ENCODE data around the gene DPEP2NB. TPM values are rescaled to one million over a fixed set of nuclear protein-coding genes. Genes with fewer than 3 reads are reported as not detected.
A peak's percentile ranks its signal among the peaks of the same experiment; 100 is the strongest.
"Not testable (repeated sequence)": the region's sequence is repeated elsewhere in the genome, so short reads cannot be mapped to it uniquely, and the experiment has no call there.

Gene DPEP2NB
- polyA plus RNA-seq (2013, experiment 1 of 2; ENCODE audit: insufficient read length) = not detected
- not detected for polyA plus RNA-seq (2013, experiment 2 of 2; ENCODE audit: insufficient read length)

GRCh38 chr16:68015681-68016080 lies at the start of gene DPEP2NB:
TSS of gene DPEP2NB (minus strand) at chr16:68015911. CDS start at chr16:68015770, 141 bp downstream.
- DNase-seq = no peak

- DNase-seq = peak; percentile 74
Measured at GRCh38 chr16:68064791-68065365, 49.2 kb upstream of the DPEP2NB start.

GRCh38 chr16:68062910-68063393 lies 47.2 kb upstream of the DPEP2NB start:
- no peak for DNase-seq

- no peak for DNase-seq
Measured at GRCh38 chr16:68061396-68061795, 45.7 kb upstream of the DPEP2NB start.

GRCh38 chr16:68059804-68060203 lies 44.1 kb upstream of the DPEP2NB start:
- DNase-seq = no peak

GRCh38 chr16:68055395-68055794 lies 39.7 kb upstream of the DPEP2NB start:
- no peak for DNase-seq

- no peak for DNase-seq
Measured at GRCh38 chr16:68049449-68049848, 33.7 kb upstream of the DPEP2NB start.

- DNase-seq = no peak
Measured at GRCh38 chr16:68047987-68048386, 32.3 kb upstream of the DPEP2NB start.

GRCh38 chr16:68046106-68046505 lies 30.4 kb upstream of the DPEP2NB start:
- no peak for DNase-seq

GRCh38 chr16:68041783-68042182 lies 26.1 kb upstream of the DPEP2NB start:
- DNase-seq = no peak

- peak; percentile 40 for DNase-seq
Measured at GRCh38 chr16:68040506-68041288, 25.0 kb upstream of the DPEP2NB start.

GRCh38 chr16:68037841-68038597 lies 22.3 kb upstream of the DPEP2NB start:
- no peak for DNase-seq

GRCh38 chr16:68035227-68035626 lies 19.5 kb upstream of the DPEP2NB start:
- DNase-seq = no peak

- DNase-seq = peak; percentile 4
Measured at GRCh38 chr16:68033101-68033500, 17.4 kb upstream of the DPEP2NB start.

GRCh38 chr16:68031951-68032350 lies 16.2 kb upstream of the DPEP2NB start:
- DNase-seq = no peak

GRCh38 chr16:68030108-68030507 lies 14.4 kb upstream of the DPEP2NB start:
- not testable (repeated sequence) for DNase-seq

GRCh38 chr16:68028996-68029395 lies 13.3 kb upstream of the DPEP2NB start:
- no peak for DNase-seq

GRCh38 chr16:68022728-68023537 lies 7.2 kb upstream of the DPEP2NB start, which contains the start of the genes DDX28 and DUS2:
TSS of gene DDX28 (minus strand) at chr16:68023232. CDS start at chr16:68023202, 30 bp downstream.
TSS of gene DUS2 (plus strand) at chr16:68023284. CDS start at chr16:68038024, 14,740 bp downstream.
- DNase-seq = peak; percentile 91

GRCh38 chr16:68022278-68022727 lies 6.6 kb upstream of the DPEP2NB start:
- no peak for DNase-seq

GRCh38 chr16:68021490-68021889 lies 5.8 kb upstream of the DPEP2NB start:
- DNase-seq = no peak

- no peak for DNase-seq
Measured at GRCh38 chr16:68019167-68019680, 3.5 kb upstream of the DPEP2NB start.

GRCh38 chr16:68013440-68013839 lies 2.3 kb downstream of the DPEP2NB start:
- DNase-seq = no peak

All from fibroblast of skin of abdomen (primary cell).